SKM-1 treated with dmso at 0.1 percent for 144 hours (cell line): ENCODE measurements around the gene TACC2.

Experiments used
- DNase-seq: peaks from one replicate; lab custom pipeline; 2025; ENCODE audit not compliant: unreplicated experiment; lab: John Stamatoyannopoulos, UW

Gene TACC2

GRCh38 chr10:122210481-122211265 lies 221.7 kb downstream of the TACC2 start:
- DNase-seq = no peak

DNA sequence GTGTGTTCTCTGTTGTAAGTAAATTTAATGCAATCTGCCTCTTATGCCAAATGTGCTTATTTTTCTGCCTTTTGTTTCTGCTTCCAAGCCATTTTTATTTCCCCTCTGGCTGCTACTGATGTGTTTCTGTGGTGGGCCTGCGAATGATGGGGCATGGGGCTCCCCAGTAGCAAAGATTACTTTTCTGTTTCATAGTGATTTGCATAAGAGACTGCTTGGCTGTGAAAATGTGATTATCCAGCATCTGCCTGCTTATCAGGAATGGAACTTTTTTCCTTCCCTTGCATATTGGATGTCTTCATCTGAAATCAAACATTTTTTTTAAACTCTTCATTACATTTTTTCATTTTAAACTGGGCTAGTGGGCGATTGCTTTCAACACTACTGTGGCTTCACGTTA lies 224.4 kb downstream of the TACC2 start:
- DNase-seq = no peak

DNA sequence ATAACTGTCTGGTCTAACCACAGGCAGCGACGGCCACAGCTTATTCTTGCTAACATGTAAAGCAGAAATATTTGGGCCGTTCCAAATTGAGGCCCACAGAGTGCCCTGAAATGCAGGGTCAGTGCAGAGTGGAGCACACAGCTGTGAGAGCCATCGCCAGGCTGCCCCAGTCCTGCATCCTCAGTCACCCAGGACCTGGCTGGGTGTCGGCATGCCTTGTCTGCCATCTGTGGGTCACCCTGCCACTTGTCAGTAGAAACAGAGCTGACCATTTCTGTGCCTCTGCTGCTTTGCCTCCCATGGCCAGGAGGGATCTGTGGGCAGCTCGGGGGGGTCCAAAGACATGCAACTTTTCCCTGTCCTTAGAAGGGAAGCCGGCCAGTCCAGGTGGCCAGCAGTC lies 224.8 kb downstream of the TACC2 start:
- no peak for DNase-seq

- DNase-seq = no peak
These were observed 227.1 kb downstream of the TACC2 start for GRCh38 chr10:122216047-122216446.

DNA sequence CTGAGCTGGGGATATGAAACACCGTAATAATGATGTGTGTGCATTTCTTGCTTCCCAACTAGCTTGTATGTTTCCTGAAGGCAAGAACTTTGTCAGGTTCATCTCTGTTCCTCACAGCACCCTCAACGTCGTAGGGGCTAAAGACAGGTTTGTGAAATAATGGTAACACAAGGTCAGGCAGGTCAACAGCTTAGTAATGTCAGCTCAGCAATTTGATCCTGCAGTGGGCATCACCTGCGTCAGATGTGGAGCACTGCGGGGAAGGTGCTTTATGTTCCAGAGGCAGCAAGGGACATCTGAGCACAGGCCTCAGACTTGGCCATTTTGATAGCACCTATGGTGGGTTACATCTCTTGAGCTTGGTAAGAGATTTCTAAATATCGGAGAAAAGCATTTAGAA lies 230.4 kb downstream of the TACC2 start:
- no peak for DNase-seq

DNA sequence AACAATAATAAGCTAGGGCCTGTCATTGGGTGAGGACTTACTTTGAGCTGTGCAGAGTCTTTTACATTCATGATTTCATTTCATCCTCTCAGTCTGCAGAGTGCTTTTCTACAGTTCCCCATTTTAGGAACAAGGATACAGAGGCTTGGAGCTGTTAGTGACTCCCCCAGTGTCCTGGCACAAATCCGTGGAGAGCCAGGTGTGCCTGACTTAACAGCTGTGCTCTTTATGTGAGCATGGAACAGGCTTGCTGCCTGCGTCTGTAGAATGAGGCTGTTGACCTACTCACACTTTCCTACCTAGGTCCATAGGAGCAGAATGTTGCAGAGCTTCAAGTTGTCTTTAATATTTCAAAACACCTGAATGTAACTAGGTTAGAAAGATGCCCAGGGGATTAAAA lies 231.8 kb downstream of the TACC2 start:
- DNase-seq = no peak

DNA sequence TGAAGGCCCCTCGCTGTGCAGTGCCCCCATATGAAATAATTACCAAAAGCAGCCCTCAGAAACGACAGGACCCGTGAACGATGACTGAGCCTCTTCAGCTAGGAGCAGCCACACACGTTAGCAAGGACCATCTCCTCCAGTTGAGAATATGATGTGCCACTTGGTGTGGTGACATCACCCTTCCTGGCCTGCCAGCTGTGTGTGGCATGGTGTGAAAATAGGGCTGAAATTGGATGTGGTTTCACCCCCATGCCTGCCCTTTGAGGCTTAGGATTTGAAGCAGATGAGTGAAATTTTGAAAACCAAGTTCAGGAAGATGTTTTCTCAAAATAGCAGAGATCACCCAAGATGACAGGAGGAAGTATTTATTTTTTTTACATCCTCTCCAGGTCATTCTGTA lies 233.0 kb downstream of the TACC2 start:
- no peak for DNase-seq

DNA sequence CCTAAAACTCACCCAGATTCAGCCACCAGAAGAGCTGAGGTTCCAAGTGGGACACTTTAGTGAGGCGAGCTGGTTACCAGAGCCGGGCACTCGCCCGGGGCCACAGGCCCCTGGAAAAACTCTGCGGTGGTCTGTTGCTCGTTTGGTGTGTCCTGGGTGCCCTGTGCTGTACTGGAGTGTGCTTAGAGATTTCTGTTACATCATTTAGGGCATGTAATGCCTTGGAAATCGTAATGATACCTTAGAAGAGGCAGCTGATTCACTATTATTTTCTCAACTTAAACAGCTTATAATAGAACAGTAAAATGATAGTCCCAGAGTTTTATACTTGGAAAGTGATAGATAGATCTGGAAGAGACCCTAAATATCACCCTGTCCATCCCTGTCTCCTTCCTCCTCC lies 233.7 kb downstream of the TACC2 start:
- DNase-seq = no peak

DNA sequence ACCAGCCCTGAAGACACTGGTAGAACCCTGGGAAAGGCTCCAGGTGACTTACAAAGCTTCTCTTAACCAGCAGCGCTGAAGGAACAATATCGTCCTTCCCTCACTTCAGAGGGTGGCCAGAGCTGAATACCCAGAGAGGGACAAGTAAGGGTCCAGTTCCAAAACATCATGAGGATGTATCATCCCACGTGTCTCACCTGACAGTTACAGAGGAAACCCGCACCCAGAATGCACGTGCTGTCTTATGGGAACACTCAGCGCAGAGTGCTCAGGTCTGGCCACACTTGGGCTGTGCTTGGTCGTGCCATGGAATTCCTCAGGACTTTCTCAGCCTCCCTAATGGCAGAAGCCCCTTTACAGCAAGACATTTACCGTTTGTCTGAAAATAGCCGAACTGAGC lies 235.2 kb downstream of the TACC2 start:
- no peak for DNase-seq

- no peak for DNase-seq
These were observed 236.4 kb downstream of the TACC2 start for GRCh38 chr10:122225330-122225729.

GRCh38 chr10:122227754-122228153 lies 238.8 kb downstream of the TACC2 start:
- no peak for DNase-seq

DNA sequence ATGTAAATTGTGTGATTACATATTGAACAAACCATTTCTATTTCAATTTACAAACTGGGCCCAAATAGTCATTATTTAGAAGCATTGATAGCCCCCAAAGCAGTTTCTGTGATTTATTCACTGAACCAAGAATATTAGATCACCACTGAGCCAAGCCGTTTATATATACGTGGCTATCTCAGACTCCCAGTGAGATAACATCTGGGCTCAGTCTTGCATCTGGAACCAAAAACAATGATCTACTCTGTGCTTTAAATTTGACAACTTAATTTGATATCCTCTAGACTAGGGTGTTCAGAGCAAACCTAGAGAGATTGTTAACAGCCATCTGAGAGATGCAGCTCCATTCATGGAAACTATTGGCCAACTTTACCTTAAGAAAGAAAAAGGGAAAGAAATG lies 240.7 kb downstream of the TACC2 start:
- DNase-seq = no peak

- DNase-seq = no peak
These were observed 241.3 kb downstream of the TACC2 start for GRCh38 chr10:122230222-122230621.

GRCh38 chr10:122232769-122233168 lies 243.8 kb downstream of the TACC2 start:
- DNase-seq = no peak

- DNase-seq = no peak
These were observed 244.9 kb downstream of the TACC2 start for GRCh38 chr10:122233857-122234348.

DNA sequence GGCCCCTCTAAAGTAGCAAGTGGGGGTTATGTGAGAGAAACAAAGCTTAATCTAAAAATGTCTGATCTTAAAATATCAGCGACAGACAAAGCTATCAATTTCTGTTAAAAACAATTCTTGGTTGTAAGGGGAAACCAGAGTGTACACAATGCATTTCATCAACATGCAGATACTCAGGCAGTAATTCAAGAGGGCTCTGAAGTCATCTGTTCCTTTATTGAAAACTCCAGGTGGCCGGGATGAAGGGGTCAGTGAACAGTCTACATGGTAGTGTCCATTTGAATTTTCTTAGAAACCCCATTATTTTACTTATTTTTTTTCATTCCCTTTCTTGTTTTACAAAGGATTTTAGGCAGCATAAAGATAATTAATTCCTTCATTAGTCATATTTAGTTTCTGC lies 245.5 kb downstream of the TACC2 start:
- DNase-seq = no peak

DNA sequence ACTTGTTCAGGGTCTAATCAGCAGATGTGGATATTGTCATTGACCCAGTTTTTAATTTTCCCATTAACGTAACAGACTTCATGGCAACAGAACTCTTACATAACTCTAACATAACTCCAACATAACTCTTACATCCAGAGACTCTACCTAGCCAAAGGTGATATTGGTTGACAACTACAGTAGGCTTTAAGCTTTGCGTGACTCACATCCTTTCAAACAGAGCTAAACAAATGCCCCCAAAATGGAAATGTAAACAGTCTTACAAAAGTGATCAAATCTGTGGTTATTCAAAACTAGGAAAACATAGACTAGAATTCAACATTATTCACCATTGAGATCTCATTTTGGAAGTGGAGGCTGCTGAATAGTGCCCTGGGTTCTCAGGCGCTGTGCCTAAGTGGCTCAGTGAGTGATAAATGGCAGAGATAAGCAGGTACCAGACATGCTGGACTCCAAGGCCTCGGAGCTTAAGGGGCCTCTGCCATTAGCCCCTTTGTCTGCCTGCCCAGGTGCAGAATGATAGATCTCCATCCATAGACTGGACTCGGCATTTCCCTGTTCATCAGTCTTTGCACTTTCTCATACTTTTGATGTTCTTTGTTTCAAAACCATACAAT lies 247.8 kb downstream of the TACC2 start:
- DNase-seq = no peak

DNA sequence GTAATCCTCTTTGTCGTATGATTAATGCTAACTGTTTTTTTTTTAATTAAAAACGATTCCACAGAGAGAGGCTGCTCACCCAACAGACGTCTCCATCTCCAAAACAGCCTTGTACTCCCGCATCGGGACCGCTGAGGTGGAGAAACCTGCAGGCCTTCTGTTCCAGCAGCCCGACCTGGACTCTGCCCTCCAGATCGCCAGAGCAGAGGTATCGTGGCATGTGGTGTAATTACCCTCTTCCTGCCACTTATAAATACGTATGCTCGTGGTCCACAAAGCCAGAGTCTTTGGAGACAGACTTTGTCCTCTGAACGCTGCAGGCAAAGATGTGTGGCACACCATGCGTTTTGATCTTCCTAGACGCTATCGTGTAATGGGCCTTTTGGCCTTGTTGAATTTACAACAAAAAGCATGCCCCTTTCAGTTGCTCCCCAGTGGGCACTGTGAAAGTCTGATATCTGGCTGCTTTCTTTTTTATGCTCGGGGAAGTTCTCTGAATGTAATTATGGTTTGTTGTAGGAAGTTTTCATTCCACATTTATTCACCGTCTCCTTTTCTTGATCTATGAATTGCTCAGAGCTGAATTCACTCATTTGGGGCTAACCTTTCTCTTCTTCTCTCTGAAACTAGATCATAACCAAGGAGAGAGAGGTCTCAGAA lies 248.5 kb downstream of the TACC2 start:
- no peak for DNase-seq

DNA sequence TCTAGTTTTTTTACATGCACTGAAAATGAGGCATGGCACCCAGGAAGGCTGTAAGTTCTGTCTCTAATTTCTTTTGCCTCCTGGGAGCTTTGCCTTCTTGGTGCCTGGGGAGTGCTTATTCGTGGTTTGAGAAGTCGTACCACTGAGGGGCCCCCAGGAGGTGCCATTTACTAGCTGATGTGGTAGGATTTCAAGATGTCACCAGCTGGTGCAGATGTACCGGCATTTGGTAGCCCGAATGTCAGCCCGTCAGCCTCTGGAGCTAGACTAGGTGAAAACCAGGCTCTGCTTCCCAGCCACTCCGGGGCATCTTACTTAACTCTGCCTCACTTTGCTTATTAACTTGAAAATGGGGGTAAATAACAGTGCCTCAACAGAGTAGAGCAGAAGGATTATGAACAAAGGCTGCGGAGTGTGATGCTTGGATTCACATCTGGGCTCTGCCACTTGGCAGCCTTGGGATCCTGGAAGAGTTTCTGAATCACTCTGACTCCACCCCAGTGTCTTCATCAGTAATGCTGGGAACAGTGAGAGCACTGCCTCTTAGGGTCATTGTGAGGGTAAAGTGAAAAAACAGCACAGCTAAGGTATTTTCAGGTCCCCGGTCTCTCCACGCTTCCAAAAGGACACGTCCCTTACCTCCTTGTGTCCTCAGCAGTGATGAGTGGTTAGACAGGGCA lies 250.8 kb downstream of the TACC2 start:
- no peak for DNase-seq

GRCh38 chr10:122240401-122240800 lies 251.4 kb downstream of the TACC2 start:
- DNase-seq = no peak

- no peak for DNase-seq
These were observed 252.9 kb downstream of the TACC2 start for GRCh38 chr10:122241836-122242235.

- no peak for DNase-seq
These were observed 254.6 kb downstream of the TACC2 start for GRCh38 chr10:122243550-122243949.
